HFF-Myc (cell line): ENCODE results near the gene MYH6.

Experiments used
- DNase-seq: peaks from one replicate; pipeline ENCODE4 v3.0.0-alpha.2; 2011; ENCODE audit warnings: low read depth; ENCODE audit errors: extremely low read depth
- H3K4me3 ChIP-seq: replicated peaks from 2 replicates; pipeline ENCODE4 v1.5.1; 2011; ENCODE audit warnings: low read depth, mild to moderate bottlenecking, control low read depth, low read length
- CTCF ChIP-seq: IDR thresholded peaks from 2 replicates; pipeline ENCODE4 v1.5.1; 2012; ENCODE audit warnings: mild to moderate bottlenecking, low read depth, low read length, control low read depth; ENCODE audit errors: missing control alignments

The MYH6 gene

GRCh38 chr14:23380976-23381375 lies 27.1 kb downstream of the MYH6 start:
- H3K4me3 ChIP-seq, result no peak overlapping the region
- no peak for TF ChIP-seq CTCF
- no peak for DNase-seq

GRCh38 chr14:23380197-23380914 lies 27.7 kb downstream of the MYH6 start:
- H3K4me3 ChIP-seq, result no peak overlapping the region
- no peak for TF ChIP-seq CTCF
- no peak for DNase-seq

- peak; percentile 98 for TF ChIP-seq CTCF
- DNase-seq, result no peak
- no peak overlapping the region for H3K4me3 ChIP-seq
Measured at GRCh38 chr14:23379366-23380196, 28.5 kb downstream of the MYH6 start.

DNA sequence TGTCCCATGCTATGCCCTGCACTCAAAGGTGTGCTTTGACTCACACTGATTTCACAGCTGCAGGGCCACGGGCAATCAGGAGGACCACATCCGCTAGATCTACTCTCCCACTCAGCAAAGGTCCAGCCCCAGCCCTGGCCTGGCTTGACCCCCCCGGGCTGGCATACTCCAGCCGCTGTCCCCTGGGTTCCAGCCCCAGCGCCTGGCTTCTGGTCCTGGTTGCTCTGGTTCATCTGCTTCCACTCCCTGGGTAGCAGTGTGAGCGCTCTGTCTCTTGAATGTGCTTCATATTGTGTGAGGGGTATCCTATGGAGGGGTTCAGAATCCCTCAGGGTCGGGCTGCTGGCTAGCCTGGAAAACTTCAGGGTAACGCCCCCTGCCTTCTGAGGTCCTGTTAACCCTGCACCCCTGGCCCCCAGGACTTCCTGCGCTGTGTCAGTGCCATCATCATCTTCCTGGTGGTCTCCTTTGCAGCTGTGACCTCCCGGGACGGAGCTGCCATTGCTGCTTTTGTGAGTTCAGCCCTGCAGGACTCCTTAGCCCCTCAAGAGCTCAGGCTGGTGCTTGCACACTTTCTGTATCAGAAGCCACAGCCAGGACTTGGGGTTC lies 29.4 kb downstream of the MYH6 start:
- no peak for TF ChIP-seq CTCF
- DNase-seq, result no peak
- H3K4me3 ChIP-seq, result no peak overlapping the region

DNA sequence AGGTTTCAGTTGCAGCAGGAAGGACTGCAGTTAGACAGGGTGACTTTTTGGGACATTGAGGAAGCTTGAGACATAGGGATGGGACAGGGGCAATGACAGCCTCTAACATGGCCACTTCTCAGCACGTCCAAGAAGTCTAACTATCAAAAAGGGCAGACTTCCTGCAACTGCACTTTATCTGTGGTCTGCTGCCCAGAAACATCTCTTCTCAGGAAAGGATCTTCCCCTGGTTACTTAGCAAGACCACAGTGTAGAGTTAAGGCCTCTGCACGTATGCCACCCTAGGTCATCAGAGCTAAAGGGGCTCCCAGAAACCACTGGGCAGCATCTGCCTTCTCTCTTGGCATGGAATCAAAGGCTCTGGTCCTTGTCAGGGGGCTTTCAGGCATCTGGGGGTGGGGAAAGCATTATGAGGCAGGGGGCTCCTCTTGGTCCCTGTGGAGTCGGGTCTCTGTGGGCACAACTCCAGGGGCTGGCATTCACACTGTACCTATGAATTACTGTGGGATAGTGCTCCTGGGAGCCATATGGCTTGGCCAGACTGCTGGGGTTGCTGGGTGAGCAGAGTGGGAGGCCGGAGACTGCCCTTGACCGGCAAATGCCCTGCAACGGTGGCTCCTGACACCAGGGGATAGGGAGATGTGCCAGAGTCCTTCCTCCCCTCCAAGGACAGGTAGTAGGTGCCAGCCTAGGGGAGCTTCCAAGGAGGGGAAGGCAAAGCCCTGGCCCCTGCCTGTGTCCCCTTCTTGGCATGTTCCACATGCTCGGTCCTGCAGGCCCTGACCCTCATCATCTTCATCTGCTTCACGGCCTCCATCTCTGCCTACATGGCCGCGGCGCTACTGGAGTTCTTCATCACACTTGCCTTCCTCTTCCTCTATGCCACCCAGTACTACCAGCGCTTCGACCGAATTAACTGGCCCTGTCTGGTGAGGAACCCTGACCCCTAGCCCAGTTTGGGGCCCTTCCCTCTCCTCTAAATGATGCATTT lies 30.2 kb downstream of the MYH6 start:
- no peak for DNase-seq
- no peak for TF ChIP-seq CTCF
- H3K4me3 ChIP-seq, result no peak overlapping the region

DNA sequence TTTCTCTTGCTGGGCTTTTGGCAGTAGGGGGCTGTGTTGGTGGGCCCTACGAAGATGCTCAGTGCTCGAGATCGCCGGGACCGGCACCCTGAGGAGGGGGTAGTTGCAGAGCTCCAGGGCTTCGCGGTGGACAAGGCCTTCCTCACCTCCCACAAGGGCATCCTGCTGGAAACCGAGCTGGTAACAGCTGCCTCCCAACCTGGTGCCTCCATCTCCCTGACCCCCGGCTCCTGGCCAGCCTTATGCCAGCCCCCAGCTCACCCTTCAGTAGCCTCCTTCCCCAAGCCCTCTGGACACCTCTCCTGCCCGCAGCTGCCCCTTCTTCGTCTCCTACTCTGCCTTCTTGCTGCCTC lies 30.9 kb downstream of the MYH6 start:
- no peak for TF ChIP-seq CTCF
- DNase-seq, result no peak
- no peak overlapping the region for H3K4me3 ChIP-seq
